Activated T-helper 1 cell treated with anti-CD3 and anti-CD28 coated beads, Interleukin-12 subunit alpha, Interleukin-12 subunit beta, Interleukin-2, Interleukin-4 antibody, amounts not matched to agents 30 ng/mL and 10 ng/mL and 1 ng/mL, durations not matched to agents 14 hours and 24 hours and 36 hours (primary cell): ENCODE data around the gene ENPEP. TPM values are rescaled to one million over a fixed set of nuclear protein-coding genes. Genes with fewer than 3 reads are reported as not detected.

Source experiments
- DNase-seq: peaks from one replicate; pipeline ENCODE4 v3.0.0; 2021; ENCODE audit warnings: low spot score
- H3K27ac Mint-ChIP-seq: one replicate; pipeline ENCODE4 v1.8.0; 2021; ENCODE audit warnings: mild to moderate bottlenecking, mixed read lengths
- H3K27me3 Mint-ChIP-seq: one replicate; pipeline ENCODE4 v1.8.0; 2022; ENCODE audit warnings: mild to moderate bottlenecking, moderate library complexity, mixed read lengths; ENCODE audit not compliant: insufficient read depth
- H3K36me3 Mint-ChIP-seq: one replicate; pipeline ENCODE4 v1.8.0; 2021; ENCODE audit warnings: low read depth, mixed read lengths
- H3K4me1 Mint-ChIP-seq: one replicate; pipeline ENCODE4 v1.8.0; 2021; ENCODE audit warnings: low read depth, mixed read lengths
- H3K4me3 Mint-ChIP-seq: one replicate; pipeline ENCODE4 v1.8.0; 2021; ENCODE audit warnings: mild to moderate bottlenecking, moderate library complexity, mixed read lengths
- H3K9me3 Mint-ChIP-seq: one replicate; pipeline ENCODE4 v1.8.0; 2021; ENCODE audit warnings: mixed read lengths
- intact Hi-C: fragments of 100-400 bp; cut with micrococcal nuclease; formaldehyde crosslinking; loops from one replicate; pipeline ENCODE4 v1.15.1; 2024
- total RNA-seq: library from RNA; stranded (reverse); gene quantifications from 2 replicates; pipeline ENCODE4 v1.2.3, GENCODE V29; 2022

ENPEP gene
- total RNA-seq, 1 donor from 2014 or later, result 0.03 TPM

DNA sequence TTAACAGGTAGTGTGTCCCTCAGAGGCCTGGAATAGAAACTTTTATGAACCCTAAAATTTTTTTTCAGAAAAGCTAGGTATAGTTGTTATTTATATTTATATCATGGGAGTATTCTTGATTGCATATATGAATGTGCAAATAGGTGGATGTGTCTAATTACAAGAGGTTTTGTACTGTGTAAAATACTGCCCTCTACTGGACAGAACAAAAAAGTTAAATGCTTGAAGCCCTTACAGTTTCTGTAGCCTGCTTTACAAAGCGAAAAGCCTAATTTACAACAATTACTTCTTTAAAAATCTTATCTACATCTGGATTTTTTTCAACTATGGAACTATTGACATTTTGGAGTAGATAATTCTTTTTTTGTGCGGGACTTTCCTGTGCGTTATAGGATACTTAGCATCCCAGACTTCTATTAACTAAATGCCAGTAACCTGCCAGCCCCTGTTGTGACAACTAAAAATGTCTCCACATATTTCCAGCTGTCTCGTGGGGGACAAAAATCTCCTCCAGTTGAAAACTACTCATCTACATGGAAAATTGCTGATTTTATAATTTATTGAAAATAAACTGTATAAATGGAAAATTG, 35.1 kb downstream of the ENPEP start:
- H3K4me1 Mint-ChIP-seq, result peaks cover 11% of the 10 kb centered on the region
- no peak overlapping the region for H3K27ac Mint-ChIP-seq
- intact Hi-C loops, result loop anchor here (1.0 to 10.0 kb wide), 4 partner anchors 196 to 506 kb away; no protein-coding TSS in a partner anchor
- no peak for DNase-seq
- peaks cover 4% of the 10 kb centered on the region for H3K27me3 Mint-ChIP-seq
- no peaks in the 10 kb centered on the region for H3K36me3 Mint-ChIP-seq
- H3K4me3 Mint-ChIP-seq, result no peak overlapping the region
- H3K9me3 Mint-ChIP-seq, result no peaks in the 10 kb centered on the region

DNA sequence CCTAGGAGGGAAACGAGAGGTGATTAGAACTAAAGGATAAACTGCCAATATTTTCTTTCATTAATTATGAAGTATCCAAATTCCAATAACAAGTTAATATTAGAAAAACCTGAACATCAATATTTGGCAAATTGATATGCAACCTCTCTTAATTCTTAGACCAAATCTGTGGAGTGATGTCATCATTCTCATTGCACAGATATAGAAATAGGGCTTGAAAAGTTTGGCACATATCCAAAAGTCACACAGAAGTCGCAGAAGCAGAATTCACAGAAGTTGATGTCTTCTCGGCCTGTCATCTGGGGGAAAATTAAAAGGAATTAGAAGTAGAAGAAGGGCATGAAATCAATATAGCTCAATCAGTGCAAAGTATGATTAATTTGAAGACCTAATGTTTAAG, 36.9 kb downstream of the ENPEP start:
- Mint-ChIP-seq H3K4me3 (no peak overlapping the region), H3K27ac (no peak overlapping the region), H3K4me1 (peaks cover 19% of the 10 kb centered on the region), H3K9me3 (no peaks in the 10 kb centered on the region), H3K27me3 (peaks cover 4% of the 10 kb centered on the region), H3K36me3 (no peaks in the 10 kb centered on the region)
- intact Hi-C loops, result loop anchor here (10.0 kb wide), 1 partner anchor 228 kb away; no protein-coding TSS in a partner anchor
- no peak for DNase-seq

DNA sequence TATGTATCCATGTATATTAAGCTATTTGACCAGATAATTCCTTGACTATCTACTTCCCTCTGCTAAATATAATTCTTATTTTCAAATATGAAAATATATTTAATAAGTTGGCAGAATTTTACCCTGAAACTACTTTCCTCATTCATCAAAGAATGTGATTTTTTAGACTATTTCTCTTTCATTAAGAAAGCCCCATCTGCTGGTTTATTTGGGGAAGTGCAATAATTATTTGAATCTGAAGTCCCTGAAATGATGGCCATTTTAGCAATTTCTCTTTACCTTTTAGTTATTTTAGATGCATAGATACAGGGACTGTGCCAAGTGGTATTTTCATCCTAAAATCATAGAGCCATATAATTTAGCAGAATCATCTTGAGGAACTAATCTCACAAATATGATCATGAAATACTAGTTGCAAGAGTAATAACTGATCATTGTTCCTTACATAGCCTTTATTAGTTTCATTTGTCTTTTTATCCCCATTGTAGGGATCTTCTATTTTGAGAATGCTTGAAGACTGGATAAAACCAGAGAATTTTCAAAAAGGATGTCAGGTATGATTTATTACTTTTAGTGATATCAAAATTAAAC, 39.0 kb downstream of the ENPEP start:
- DNase-seq, result no peak
- Mint-ChIP-seq H3K4me3 (no peak overlapping the region), H3K36me3 (no peaks in the 10 kb centered on the region), H3K9me3 (no peaks in the 10 kb centered on the region), H3K27ac (no peak overlapping the region), H3K27me3 (peaks cover 7% of the 10 kb centered on the region), H3K4me1 (peaks cover 23% of the 10 kb centered on the region)
- intact Hi-C loops, result loop anchor here (2.0 to 10.0 kb wide), 4 partner anchors 170 to 318 kb away; partner anchors contain the start of gene ELOVL6

DNA sequence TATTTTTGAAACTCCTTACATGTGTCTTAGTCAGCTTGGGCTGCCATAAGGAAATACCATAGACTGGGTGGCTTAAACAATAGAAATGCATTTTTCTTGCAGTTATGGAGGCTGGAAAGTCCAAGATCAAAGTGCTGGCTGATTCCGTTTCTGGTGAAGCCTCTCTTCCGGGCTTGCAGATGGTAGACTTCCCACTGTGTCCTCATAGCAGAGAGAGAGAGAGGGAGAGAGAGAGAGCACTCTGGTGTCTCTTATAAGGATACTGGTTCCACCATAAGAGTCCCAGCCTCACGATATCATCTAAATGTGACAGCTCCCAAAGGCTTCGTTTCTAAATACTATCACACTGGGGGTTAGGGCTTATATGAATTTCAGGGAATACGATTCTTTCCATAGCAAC, 39.7 kb downstream of the ENPEP start:
- Mint-ChIP-seq H3K4me3 (peak overlapping the region; percentile 83), H3K9me3 (no peaks in the 10 kb centered on the region), H3K4me1 (peaks cover 23% of the 10 kb centered on the region), H3K36me3 (no peaks in the 10 kb centered on the region), H3K27ac (peak overlapping the region; percentile 33), H3K27me3 (peaks cover 10% of the 10 kb centered on the region)
- intact Hi-C loops, result loop anchor here (1.0 to 10.0 kb wide), 8 partner anchors 12 to 1093 kb away; partner anchors contain the start of gene ELOVL6
- DNase-seq, result no peak

DNA sequence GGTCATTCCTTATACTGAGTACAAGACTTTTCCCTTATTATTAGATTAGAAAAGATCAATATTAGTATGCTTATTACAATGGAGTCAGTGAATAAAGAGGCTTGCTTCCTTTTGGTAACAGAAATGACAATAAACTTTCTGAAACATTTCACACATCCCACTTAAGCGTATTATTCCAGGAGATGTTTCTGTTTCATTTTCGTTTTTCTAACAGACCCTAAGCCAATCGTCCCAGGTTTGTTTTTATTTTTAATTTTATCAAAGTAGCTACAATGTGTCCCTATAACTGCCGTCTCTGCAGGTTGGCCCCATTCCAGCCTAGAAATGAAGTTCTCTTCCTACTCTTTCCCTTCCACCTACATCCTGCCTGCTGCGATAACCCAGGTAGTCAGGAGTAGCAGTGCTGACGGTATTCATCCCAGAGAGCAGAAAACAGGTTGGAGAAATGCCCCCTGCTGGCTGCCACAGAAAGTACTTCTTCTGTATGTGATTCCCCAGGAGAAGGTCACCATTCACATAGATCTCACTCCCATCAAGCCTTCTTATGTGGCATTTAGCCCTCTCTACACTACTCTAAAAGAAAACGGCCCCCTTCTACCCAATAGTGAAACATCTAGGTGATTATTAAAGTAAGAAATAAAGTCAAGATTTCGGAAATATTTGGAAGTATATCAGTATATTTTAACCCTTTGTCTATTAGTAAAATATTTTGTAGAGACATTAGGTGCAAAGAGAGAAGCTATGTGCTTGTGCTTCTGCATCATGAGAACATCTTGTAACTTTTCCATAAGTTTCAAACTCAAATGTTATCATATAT, 40.4 kb downstream of the ENPEP start:
- DNase-seq, result peak; percentile 60
- H3K27me3 Mint-ChIP-seq, result peaks cover 10% of the 10 kb centered on the region
- peak overlapping the region; percentile 83 for H3K4me3 Mint-ChIP-seq
- H3K9me3 Mint-ChIP-seq, result no peaks in the 10 kb centered on the region
- H3K4me1 Mint-ChIP-seq, result peaks cover 23% of the 10 kb centered on the region
- no peaks in the 10 kb centered on the region for H3K36me3 Mint-ChIP-seq
- intact Hi-C loops, result loop anchor here (1.0 to 10.0 kb wide), 7 partner anchors 11 to 1094 kb away; partner anchors contain the start of gene ELOVL6
- H3K27ac Mint-ChIP-seq, result peak overlapping the region; percentile 46

DNA sequence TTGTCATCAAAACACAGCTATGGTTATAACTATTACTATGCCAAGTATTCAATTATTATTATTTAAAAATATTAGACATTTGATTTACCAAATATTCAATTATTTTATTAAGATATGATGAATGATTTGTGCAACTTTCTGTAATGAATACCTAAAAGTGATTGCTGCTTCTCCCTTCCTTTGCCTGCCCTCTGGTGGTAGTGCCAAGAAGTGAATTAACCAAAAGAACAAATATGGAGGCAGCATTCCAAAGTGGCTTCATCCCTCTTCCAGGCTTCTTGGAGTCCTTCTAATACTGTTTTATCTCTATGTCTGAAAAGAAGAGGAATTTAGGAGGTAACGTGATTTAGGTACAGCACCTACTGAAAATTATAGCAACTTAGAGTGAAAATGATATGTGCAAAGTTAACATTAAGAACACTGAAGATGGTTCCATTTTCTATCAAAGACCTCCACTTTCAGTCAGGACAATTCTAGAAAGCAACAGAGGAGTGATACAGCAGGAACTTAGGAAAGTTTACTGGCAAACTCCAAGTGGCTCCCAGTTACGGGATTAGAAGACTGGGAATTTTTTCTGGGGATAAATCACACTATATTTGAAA, 43.0 kb downstream of the ENPEP start:
- H3K4me1 Mint-ChIP-seq, result peaks cover 28% of the 10 kb centered on the region
- H3K36me3 Mint-ChIP-seq, result no peaks in the 10 kb centered on the region
- no peak overlapping the region for H3K4me3 Mint-ChIP-seq
- H3K9me3 Mint-ChIP-seq, result no peaks in the 10 kb centered on the region
- intact Hi-C loops, result loop anchor here (2.0 to 10.0 kb wide), 4 partner anchors 204 to 322 kb away; partner anchors contain the start of gene ELOVL6
- H3K27me3 Mint-ChIP-seq, result peaks cover 10% of the 10 kb centered on the region
- no peak overlapping the region for H3K27ac Mint-ChIP-seq
- no peak for DNase-seq

DNA sequence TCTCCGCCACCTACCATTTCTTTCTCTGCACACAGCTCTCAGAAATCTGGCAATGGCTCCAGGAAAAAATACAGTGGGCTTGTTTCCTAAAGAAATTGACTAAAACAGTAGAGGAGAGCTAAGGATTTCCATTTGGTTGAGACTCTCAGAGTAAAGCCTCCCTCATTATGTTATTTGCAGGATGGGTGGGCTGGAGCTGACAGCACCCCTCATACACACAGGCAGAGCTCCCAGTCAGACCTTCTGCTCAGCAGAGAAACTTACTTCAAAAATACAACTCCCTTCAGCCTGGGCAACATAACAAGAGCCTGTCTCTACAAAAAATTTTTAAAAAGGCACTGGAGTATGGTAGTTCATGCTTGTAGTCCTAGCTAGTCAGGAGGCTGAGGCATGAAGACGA, 44.9 kb downstream of the ENPEP start:
- Mint-ChIP-seq H3K27ac (no peak overlapping the region), H3K9me3 (no peaks in the 10 kb centered on the region), H3K27me3 (peaks cover 10% of the 10 kb centered on the region), H3K4me1 (peaks cover 19% of the 10 kb centered on the region), H3K4me3 (no peak overlapping the region), H3K36me3 (no peaks in the 10 kb centered on the region)
- intact Hi-C loops, result no loop called here
- no peak for DNase-seq

DNA sequence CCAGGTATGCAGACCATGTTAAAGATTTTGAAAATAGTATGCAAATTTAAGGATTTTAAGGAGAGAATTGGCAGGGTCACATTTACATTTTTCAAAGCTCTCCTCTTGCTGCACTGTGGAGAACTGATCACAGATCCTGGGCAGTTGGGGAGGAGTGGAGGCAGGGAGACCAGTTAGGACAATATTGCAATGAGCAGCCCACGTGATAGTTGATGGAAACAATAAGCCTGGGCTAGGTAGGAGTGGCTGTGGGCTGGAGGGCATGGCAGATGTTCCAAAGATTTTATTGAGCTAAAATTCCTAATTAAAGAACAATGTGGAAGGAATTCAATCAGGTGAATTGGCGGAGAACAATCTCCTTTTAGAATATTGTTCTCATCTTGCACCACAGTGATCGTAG, 50.6 kb downstream of the ENPEP start:
- DNase-seq, result no peak
- no peaks in the 10 kb centered on the region for H3K36me3 Mint-ChIP-seq
- no peaks in the 10 kb centered on the region for H3K27me3 Mint-ChIP-seq
- H3K9me3 Mint-ChIP-seq, result peaks cover 3% of the 10 kb centered on the region
- no peak overlapping the region for H3K4me3 Mint-ChIP-seq
- peak overlapping the region; percentile 12 for H3K27ac Mint-ChIP-seq
- H3K4me1 Mint-ChIP-seq, result peaks cover 20% of the 10 kb centered on the region
- intact Hi-C loops, result loop anchor here (5.0 kb wide), 1 partner anchor 1761 kb away; the partner anchor contains the start of gene TIFA

DNA sequence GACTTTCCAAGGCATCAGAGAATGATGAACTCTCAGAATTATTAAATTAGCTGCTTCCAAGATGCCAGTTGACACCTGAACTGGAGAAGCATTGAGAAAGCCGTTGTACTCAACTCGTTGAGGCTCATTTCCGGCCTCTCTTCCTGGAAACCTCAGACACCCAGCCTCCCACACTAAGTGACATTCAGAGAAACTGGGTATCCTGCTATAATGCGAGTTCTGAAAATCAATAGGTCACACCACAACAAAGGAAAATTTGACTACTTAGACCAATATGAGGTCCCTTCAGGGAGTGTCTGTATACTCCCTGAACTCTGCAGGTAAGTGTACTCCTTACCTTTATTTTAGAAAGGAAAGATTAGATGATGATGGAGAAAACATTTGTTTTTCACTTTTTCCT, 51.2 kb downstream of the ENPEP start:
- intact Hi-C loops, result loop anchor here (1.0 to 5.0 kb wide), 2 partner anchors 11 to 1760 kb away; partner anchors contain the start of gene TIFA
- H3K36me3 Mint-ChIP-seq, result no peaks in the 10 kb centered on the region
- DNase-seq, result peak; percentile 30
- peak overlapping the region; percentile 8 for H3K4me3 Mint-ChIP-seq
- peaks cover 3% of the 10 kb centered on the region for H3K9me3 Mint-ChIP-seq
- peaks cover 3% of the 10 kb centered on the region for H3K27me3 Mint-ChIP-seq
- peaks cover 20% of the 10 kb centered on the region for H3K4me1 Mint-ChIP-seq
- H3K27ac Mint-ChIP-seq, result peak overlapping the region; percentile 47

DNA sequence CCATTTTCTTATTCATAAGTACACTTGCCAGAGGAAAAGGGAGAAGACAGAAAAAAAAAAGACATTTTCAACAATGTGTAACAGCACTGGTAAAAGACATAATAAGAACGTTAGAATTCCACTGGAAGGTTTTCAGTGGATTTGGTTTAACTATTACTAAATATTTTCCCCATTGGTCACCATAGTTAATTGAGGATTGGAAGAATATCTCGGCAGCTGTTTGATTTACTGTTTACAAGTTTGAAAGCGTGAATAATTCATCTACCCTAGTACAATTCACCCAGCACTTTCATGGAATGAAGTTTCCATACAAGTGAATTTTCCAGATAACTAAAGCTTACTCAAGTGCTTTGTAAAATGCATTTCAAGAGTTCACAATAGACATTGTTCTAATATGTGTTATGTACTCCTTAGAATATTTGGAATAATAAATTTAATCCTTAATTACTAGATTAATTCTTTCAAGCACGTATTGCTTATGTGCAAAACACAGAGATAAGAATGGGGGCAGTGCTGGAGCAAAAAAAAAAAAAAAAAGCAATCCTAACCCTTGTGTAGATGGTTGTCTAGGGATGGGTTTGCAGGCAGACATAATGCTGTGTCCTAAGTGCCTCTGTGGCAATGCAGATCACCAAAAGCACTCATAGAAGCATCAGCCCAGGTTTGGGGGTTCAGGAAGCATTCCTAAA, 57.1 kb downstream of the ENPEP start:
- Mint-ChIP-seq H3K4me3 (no peak overlapping the region), H3K36me3 (no peaks in the 10 kb centered on the region), H3K27me3 (peaks cover 9% of the 10 kb centered on the region), H3K9me3 (peaks cover 3% of the 10 kb centered on the region), H3K27ac (no peak overlapping the region), H3K4me1 (peaks cover 10% of the 10 kb centered on the region)
- intact Hi-C loops, result no loop called here
- DNase-seq, result no peak

DNA sequence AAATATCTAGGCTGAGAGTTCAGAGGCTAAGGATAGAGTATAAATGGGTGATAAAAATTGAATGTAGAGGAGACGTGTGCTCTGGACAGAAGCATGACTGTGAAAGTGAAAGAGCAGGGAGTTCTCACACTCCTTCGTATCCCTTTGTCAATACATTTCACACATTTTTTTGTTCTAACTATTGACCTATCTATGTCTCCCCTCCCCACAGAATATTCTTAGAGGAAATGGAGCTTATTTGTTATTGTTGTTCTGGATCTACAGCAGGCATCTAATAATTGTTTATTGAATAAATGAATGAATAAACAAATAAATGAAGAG, 57.6 kb downstream of the ENPEP start:
- intact Hi-C loops, result no loop called here
- Mint-ChIP-seq H3K4me3 (no peak overlapping the region), H3K36me3 (no peaks in the 10 kb centered on the region), H3K4me1 (peaks cover 10% of the 10 kb centered on the region), H3K27ac (no peak overlapping the region), H3K9me3 (peaks cover 3% of the 10 kb centered on the region), H3K27me3 (peaks cover 12% of the 10 kb centered on the region)
- no peak for DNase-seq

DNA sequence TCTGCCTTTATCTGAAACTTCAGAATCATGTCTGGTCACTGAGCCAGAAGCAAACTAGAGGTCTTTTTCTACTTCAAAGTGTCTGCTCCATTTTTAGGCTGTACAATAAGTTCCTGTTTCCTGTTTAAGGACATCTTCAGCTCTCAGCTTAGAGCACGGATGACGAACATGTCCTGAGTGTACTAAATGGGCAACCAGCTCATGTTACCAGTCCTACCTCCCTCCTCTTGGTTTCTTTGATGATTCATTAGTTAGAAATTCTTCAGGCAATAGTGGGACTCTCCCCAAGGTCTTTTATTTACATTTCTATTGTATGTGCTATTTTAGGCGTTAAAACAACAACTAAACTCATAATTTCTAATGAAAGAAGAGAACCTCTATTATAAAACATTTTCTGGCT, 58.0 kb downstream of the ENPEP start:
- peaks cover 15% of the 10 kb centered on the region for H3K27me3 Mint-ChIP-seq
- no peak overlapping the region for H3K4me3 Mint-ChIP-seq
- peaks cover 3% of the 10 kb centered on the region for H3K9me3 Mint-ChIP-seq
- intact Hi-C loops, result no loop called here
- DNase-seq, result no peak
- no peaks in the 10 kb centered on the region for H3K36me3 Mint-ChIP-seq
- H3K4me1 Mint-ChIP-seq, result peaks cover 10% of the 10 kb centered on the region
- H3K27ac Mint-ChIP-seq, result no peak overlapping the region
